Measurements from ENCODE around the gene TBX3.

DNA sequence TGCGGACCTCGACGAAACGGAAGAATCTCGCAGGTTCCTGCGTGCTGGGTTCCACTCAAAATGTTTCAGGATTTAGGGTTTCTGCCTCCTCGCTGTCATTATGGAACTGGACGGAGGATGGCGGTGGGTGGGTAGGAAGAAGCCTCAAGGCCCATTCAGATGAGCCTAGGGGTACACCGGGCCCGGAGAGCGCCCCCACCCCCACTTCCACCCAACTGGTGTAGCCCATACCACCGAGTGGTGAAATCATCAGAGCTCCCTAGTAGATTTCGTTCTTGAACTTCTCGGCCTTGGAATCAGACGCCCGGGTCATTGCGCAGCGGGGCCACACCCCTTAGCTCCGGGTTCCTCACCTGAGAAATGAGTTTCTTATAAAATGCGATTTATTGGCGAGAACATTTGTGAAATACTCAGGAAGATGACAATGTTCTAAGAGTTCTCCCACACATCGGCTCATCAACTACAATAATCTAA lies 13.3 kb upstream of the TBX3 start:
- TF ChIP-seq, protein P1, sequence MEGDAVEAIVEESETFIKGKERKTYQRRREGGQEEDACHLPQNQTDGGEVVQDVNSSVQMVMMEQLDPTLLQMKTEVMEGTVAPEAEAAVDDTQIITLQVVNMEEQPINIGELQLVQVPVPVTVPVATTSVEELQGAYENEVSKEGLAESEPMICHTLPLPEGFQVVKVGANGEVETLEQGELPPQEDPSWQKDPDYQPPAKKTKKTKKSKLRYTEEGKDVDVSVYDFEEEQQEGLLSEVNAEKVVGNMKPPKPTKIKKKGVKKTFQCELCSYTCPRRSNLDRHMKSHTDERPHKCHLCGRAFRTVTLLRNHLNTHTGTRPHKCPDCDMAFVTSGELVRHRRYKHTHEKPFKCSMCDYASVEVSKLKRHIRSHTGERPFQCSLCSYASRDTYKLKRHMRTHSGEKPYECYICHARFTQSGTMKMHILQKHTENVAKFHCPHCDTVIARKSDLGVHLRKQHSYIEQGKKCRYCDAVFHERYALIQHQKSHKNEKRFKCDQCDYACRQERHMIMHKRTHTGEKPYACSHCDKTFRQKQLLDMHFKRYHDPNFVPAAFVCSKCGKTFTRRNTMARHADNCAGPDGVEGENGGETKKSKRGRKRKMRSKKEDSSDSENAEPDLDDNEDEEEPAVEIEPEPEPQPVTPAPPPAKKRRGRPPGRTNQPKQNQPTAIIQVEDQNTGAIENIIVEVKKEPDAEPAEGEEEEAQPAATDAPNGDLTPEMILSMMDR (IDR thresholded peaks at IDR 0.05): no peak
- TF ChIP-seq EP300 (IDR thresholded peaks at IDR 0.05): no peak
- no peak for TF ChIP-seq POLR2A (IDR thresholded peaks at IDR 0.05)
- no peak for TF ChIP-seq POLR2AphosphoS5 (IDR thresholded peaks at IDR 0.05)
